Measurements from ENCODE around the gene RAI14.

The RAI14 gene

GRCh38 chr5:34667705-34668104 is 11.6 kb downstream of the RAI14 start:
- no peak overlapping the region for H3K27ac ChIP-seq
- TF ChIP-seq, protein P1, sequence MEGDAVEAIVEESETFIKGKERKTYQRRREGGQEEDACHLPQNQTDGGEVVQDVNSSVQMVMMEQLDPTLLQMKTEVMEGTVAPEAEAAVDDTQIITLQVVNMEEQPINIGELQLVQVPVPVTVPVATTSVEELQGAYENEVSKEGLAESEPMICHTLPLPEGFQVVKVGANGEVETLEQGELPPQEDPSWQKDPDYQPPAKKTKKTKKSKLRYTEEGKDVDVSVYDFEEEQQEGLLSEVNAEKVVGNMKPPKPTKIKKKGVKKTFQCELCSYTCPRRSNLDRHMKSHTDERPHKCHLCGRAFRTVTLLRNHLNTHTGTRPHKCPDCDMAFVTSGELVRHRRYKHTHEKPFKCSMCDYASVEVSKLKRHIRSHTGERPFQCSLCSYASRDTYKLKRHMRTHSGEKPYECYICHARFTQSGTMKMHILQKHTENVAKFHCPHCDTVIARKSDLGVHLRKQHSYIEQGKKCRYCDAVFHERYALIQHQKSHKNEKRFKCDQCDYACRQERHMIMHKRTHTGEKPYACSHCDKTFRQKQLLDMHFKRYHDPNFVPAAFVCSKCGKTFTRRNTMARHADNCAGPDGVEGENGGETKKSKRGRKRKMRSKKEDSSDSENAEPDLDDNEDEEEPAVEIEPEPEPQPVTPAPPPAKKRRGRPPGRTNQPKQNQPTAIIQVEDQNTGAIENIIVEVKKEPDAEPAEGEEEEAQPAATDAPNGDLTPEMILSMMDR (conservative IDR thresholded peaks at IDR 0.05), result no peak

DNA sequence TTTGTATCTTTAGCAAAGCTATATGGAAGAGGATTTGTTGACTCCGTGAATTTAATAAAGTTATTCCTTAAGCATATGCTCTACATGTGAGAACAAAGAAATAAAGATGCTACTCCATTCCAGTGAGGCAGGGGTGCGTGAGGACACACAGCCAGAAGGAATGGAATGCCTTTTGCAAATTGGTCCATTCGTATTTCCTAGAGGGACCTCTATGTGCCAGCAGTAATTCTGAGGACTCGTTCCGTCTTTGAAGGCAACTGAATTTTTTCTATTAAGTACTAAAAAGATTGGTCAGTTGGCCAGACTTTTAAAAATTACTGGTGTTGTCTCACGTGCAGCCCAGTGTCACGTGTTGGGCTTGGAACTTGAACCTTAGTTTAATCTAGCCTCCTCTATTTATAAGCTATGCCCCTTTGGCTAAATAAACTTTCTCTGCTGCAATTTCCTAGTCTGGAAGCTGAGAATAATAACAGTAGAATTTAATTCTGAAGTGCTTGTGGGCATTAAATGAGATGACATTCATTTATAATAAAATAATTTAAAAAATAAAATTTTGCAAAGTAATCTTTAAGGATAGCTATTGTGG is 13.9 kb downstream of the RAI14 start:
- no peak overlapping the region for H3K27ac ChIP-seq
- TF ChIP-seq, protein P1 (conservative IDR thresholded peaks at IDR 0.05), result no peak

GRCh38 chr5:34672196-34672595 is 16.1 kb downstream of the RAI14 start:
- H3K27ac ChIP-seq, result no peak overlapping the region
- TF ChIP-seq, protein P1 (conservative IDR thresholded peaks at IDR 0.05), result no peak

DNA sequence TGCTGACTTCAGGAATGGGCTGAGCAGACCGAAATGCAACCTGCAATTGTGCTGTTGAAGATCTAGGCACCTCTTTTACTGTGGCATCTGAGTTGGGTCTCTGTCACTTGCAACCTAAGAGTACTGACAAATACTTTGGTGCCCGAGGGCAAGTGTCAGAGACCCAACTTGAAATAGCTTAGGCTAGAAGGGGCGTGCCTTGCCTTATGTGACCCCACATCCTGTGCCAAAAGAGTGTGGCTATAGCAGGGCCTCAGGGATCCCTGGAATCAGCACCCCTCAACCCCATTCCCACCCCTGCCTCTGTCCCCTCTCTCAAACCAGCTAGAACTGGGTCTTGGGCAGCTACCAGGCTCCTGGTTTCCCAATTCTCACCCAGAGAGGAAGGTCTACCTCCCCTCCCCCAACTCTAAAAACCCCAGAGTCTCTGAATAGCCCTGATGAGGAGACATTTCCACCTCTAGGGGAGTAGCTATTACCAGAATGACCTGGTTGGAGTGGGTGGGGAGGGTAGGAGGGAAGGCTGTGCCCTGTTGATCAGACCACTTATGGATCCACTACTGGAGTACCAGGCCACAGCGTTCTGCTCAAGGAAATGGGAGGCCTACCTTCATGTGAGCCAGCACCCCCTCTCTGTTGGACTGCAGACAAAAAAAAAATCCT is 17.5 kb downstream of the RAI14 start:
- TF ChIP-seq, protein P1 (conservative IDR thresholded peaks at IDR 0.05), result no peak
- H3K27ac ChIP-seq, result no peak overlapping the region

DNA sequence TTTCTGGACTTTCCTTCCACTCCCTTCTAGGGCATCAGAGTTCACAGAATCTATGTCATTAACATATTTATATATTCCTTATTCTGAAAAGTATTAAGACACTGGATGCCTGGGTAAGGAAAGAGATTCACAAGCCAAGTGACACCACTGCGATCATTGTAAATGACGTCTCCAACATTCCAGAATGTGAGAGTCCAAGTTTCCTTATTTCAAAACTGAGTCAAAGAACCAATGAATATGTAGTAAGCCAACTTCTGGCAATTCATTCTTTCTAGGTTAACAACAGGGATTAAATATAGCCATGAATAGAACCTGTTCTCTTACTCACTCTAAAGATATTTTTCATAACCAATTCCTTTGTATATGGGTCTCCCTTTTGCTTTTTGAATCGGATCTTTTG is 18.1 kb downstream of the RAI14 start:
- TF ChIP-seq, protein P1 (conservative IDR thresholded peaks at IDR 0.05), result no peak
- no peak overlapping the region for H3K27ac ChIP-seq

GRCh38 chr5:34675857-34676256 is 19.7 kb downstream of the RAI14 start:
- no peak overlapping the region for H3K27ac ChIP-seq
- TF ChIP-seq, protein P1 (conservative IDR thresholded peaks at IDR 0.05), result no peak

DNA sequence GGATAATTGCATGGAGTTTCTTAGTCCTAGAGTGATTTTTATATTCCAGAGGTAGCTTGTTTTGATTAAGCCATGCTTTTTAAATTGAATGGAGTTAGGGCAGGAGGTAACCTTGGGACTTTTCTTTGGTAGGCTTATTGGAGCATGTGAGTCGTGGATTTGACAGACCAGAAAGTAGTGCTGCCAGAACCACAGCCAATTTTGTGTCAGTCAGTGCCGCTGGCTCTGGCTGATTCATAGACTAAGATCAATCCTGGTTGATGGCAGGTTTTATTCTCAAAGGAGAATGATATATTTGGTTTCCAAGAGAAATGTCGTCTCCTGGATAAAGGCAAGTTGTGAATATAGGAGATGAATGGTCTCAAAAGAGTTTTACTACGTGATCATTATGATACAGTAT is 20.3 kb downstream of the RAI14 start:
- TF ChIP-seq, protein P1 (conservative IDR thresholded peaks at IDR 0.05), result no peak
- no peak overlapping the region for H3K27ac ChIP-seq

Measured in VCaP (cell line).